Mesenchymal stem cell (in vitro differentiated cells and primary cell): Measurements from ENCODE around the gene SMIM35.

Experiments used
- DNase-seq: peaks from one replicate; pipeline ENCODE4 v3.0.0-alpha.2; 2013
- H2AFZ ChIP-seq: one replicate; pipeline ENCODE4 v1.6.1; 2013; ENCODE audit warnings: low read depth, mild to moderate bottlenecking, control low read depth, inconsistent platforms, low read length, moderate library complexity
- H2AK5ac ChIP-seq: 2 replicates; pipeline ENCODE4 v1.6.1; 2013; ENCODE audit warnings: low read length, moderate library complexity, mild to moderate bottlenecking, inconsistent platforms; ENCODE audit not compliant: severe bottlenecking
- H2BK120ac ChIP-seq: one replicate; pipeline ENCODE4 v1.6.1; 2013; ENCODE audit warnings: low read depth, mild to moderate bottlenecking, inconsistent platforms, low read length, moderate library complexity
- H2BK12ac ChIP-seq, 2 experiments: one replicate each; pipeline ENCODE4 v1.6.1; 2013; ENCODE audit warnings: inconsistent platforms in 2 of 2, low read length in 2 of 2, mild to moderate bottlenecking in 2 of 2, moderate library complexity in 2 of 2, control low read depth in 1 of 2
- H2BK15ac ChIP-seq: one replicate; pipeline ENCODE4 v1.6.1; 2013; ENCODE audit warnings: mild to moderate bottlenecking, low read depth, inconsistent platforms; ENCODE audit not compliant: poor library complexity, severe bottlenecking
- H2BK5ac ChIP-seq: 2 replicates; pipeline ENCODE4 v1.6.1; 2013; ENCODE audit warnings: low read depth, mild to moderate bottlenecking, low read length, control low read depth, inconsistent platforms; ENCODE audit not compliant: poor library complexity, severe bottlenecking
- H3K14ac ChIP-seq, 2 experiments: one replicate each; pipeline ENCODE4 v1.6.1; 2013; ENCODE audit warnings: inconsistent platforms in 2 of 2, low read length in 2 of 2, control low read depth in 1 of 2, mild to moderate bottlenecking in 1 of 2, moderate library complexity in 1 of 2
- H3K18ac ChIP-seq, 2 experiments: one replicate each; pipeline ENCODE4 v1.6.1; 2013; ENCODE audit warnings: inconsistent platforms in 2 of 2, low read length in 2 of 2, control low read depth in 1 of 2, low read depth in 1 of 2, mild to moderate bottlenecking in 1 of 2
- H3K23ac ChIP-seq, 2 experiments: one replicate each; pipeline ENCODE4 v1.6.1; 2013; ENCODE audit warnings: inconsistent platforms in 2 of 2, low read length in 2 of 2, mild to moderate bottlenecking in 2 of 2, moderate library complexity in 2 of 2, control low read depth in 1 of 2
- H3K27ac ChIP-seq: 2 replicates; pipeline ENCODE4 v1.5.1; 2013; ENCODE audit warnings: mild to moderate bottlenecking, moderate library complexity, low read length, control low read depth, inconsistent platforms; ENCODE audit not compliant: poor library complexity, severe bottlenecking
- H3K27me3 ChIP-seq, 2 experiments: 2 replicates each; pipeline versions ENCODE4 v1.6.1 to v1.7.0; 2013; ENCODE audit warnings: low read length in 2 of 2, mild to moderate bottlenecking in 2 of 2, moderate library complexity in 2 of 2, control low read depth in 1 of 2, inconsistent platforms in 1 of 2; ENCODE audit not compliant: control insufficient read depth in 1 of 2, insufficient read depth in 1 of 2
- H3K36me3 ChIP-seq, 2 experiments: 2 replicates each; pipeline versions ENCODE4 v1.6.1 to v1.7.0; 2013; ENCODE audit warnings: low read length in 2 of 2, control low read depth in 1 of 2, inconsistent platforms in 1 of 2, low read depth in 1 of 2, mild to moderate bottlenecking in 1 of 2; ENCODE audit not compliant: insufficient read depth in 2 of 2, control insufficient read depth in 1 of 2
- H3K4ac ChIP-seq, 2 experiments: one replicate each; pipeline ENCODE4 v1.6.1; 2013; ENCODE audit warnings: inconsistent platforms in 2 of 2, low read length in 2 of 2, mild to moderate bottlenecking in 2 of 2, moderate library complexity in 2 of 2, control low read depth in 1 of 2, low read depth in 1 of 2
- H3K4me1 ChIP-seq: 2 replicates; pipeline ENCODE4 v1.6.1; 2013; ENCODE audit warnings: low read depth, low read length, control low read depth; ENCODE audit not compliant: control insufficient read depth, insufficient read depth
- H3K4me2 ChIP-seq: 2 replicates; pipeline ENCODE4 v1.6.1; 2013; ENCODE audit warnings: low read length, mild to moderate bottlenecking, inconsistent platforms; ENCODE audit not compliant: poor library complexity, severe bottlenecking
- H3K4me3 ChIP-seq, 2 experiments: 2 replicates each; pipeline versions ENCODE4 v1.5.1 to v1.7.0; 2013; ENCODE audit warnings: low read length in 2 of 2, mild to moderate bottlenecking in 2 of 2, control low read depth in 1 of 2, low read depth in 1 of 2; ENCODE audit not compliant: insufficient read depth in 1 of 2
- H3K79me1 ChIP-seq: replicated peaks from 2 replicates; pipeline ENCODE4 v1.6.1; 2013; ENCODE audit warnings: mild to moderate bottlenecking, control low read depth, low read length, inconsistent platforms; ENCODE audit not compliant: poor library complexity, severe bottlenecking
- H3K9ac ChIP-seq: 2 replicates; pipeline ENCODE4 v1.7.0; 2013; ENCODE audit warnings: mild to moderate bottlenecking, low read length, moderate library complexity
- H3K9me3 ChIP-seq: 2 replicates; pipeline ENCODE4 v1.7.0; 2013; ENCODE audit warnings: mild to moderate bottlenecking, low read length; ENCODE audit not compliant: control insufficient read depth
- H4K8ac ChIP-seq: one replicate; pipeline ENCODE4 v1.6.1; 2013; ENCODE audit warnings: inconsistent platforms, mild to moderate bottlenecking, low read length, moderate library complexity
- H4K91ac ChIP-seq: one replicate; pipeline ENCODE4 v1.6.1; 2013; ENCODE audit warnings: mild to moderate bottlenecking, low read length, inconsistent platforms
- WGBS: methylation state at CpG from one replicate; pipeline ENCODE4 v1.1.7; 2013; ENCODE audit warnings: mixed read lengths; 5-methylcytosine and 5-hydroxymethylcytosine counted together

SMIM35 gene

DNA sequence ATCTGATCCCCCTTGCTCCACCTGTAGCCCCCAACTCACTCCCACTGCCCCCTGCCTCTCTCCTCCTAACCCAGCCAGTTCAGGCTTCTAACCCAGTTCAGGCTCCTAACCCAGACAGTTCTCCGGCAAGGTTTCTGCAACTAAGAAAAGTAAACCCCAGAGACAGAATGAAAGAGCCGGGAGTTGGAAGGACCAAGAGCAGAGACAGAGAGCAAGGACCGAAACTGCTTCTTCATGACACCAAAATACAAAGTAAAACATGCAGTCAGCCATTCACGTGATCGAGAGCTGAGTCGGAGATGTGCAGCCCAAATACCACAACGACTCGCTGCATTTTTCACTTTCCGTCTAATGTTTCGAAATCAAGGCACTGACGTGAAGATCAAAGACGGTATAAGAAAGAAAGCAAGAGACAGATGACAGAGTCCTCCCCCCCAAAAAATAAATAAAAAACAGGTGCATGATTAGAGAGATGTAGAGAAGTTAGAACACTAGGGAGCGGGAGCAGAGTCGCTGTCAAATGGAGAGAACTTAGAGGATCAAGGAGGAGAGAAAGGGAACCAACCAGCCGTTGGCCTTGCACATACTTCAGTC is 99.7 kb downstream of the SMIM35 start:
- Histone ChIP-seq H4K8ac (no peak overlapping the region), H3K14ac (no peak overlapping the region), H3K4me2 (no peak overlapping the region), H2BK15ac (no peak overlapping the region), H2BK12ac (no peak overlapping the region), H3K27me3 (peaks cover 43 to 57% of the 10 kb centered on the region in 2 experiments), H3K79me1 (no peaks in the 10 kb centered on the region), H2BK5ac (no peak overlapping the region), H3K9me3 (no peaks in the 10 kb centered on the region), H2AK5ac (no peak overlapping the region), H2BK120ac (no peak overlapping the region), H3K27ac (no peak overlapping the region), H3K36me3 (no peaks in the 10 kb centered on the region), H3K4me3 (peak overlapping the region in 1 of 2 experiments; percentile 72), H3K4ac (no peak overlapping the region), H3K18ac (no peak overlapping the region), H3K9ac (peak overlapping the region; percentile 56), H4K91ac (no peak overlapping the region), H3K4me1 (peaks cover 10% of the 10 kb centered on the region), H2AFZ (no peak overlapping the region), H3K23ac (no peak overlapping the region)
- DNase-seq: peak; percentile 17
- 85% methylated on average over 12 of the region's 15 CpGs for WGBS

DNA sequence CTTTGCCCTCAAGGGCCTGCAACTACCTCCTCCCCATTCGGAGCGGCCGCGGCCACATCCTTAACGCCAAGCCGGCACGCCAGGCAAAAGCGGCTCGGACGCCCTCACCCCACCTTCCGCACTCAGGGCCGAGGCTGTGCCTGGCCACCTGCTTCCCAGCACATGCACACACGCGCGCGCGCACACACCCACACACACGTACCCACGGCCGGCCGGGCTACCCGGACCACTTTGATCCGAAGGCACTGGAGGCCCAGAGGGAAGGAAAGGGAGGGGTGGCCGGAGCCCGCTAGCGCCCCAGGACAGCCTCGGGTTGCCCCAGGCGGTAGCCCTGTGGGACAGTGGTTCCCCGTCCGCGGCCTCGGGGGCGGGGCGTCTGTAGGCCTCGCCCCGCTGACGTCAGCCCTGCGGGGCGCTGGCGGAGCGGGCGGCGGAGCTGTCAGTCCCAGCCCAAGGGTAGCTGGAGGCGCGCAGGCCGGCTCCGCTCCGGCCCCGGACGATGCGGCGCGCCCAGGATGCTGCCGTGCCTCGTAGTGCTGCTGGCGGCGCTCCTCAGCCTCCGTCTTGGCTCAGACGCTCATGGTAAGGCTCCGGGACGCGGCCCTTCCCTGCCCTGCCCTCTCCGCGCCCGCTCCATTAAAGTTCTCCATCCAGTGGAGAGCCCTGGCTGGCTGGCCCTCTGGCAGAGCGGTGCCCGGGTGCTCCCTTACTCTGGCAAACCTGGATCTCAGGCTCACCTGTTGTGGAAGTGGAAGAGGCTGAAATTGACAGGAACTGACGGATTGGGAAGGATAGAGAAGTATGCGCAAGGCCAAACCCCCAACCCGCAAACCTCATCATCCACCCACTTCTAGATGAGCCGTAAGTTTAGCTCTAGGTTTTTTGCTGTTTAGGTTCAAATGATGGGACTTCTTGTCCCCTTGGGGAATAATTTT is 100.5 kb downstream of the SMIM35 start, which contains the start of gene IL10RA:
Gene IL10RA (plus strand): TSS at position 442 of the 935 bp plus-strand sequence. CDS start 74 bp downstream, at position 516.
- DNase-seq: peak; percentile 72
- Histone ChIP-seq H3K4me3 (peak within 1 kb of the TSS; percentile 61 to 72), H3K79me1 (no peaks in the 10 kb centered on the region), H3K9me3 (no peaks in the 10 kb centered on the region), H4K91ac (no peak within 1 kb of the TSS), H2BK120ac (no peak within 1 kb of the TSS), H3K4me2 (peak within 1 kb of the TSS; percentile 88), H2AFZ (peak within 1 kb of the TSS; percentile 98), H2BK15ac (peak within 1 kb of the TSS; percentile 30), H3K14ac (peak within 1 kb of the TSS in 1 of 2 experiments; percentile 92), H4K8ac (peak within 1 kb of the TSS; percentile 5), H2AK5ac (no peak within 1 kb of the TSS), H2BK12ac (no peak within 1 kb of the TSS), H3K36me3 (no peaks in the 10 kb centered on the region), H3K4ac (no peak within 1 kb of the TSS), H2BK5ac (no peak within 1 kb of the TSS), H3K18ac (peak within 1 kb of the TSS in 1 of 2 experiments; percentile 68), H3K9ac (peak within 1 kb of the TSS; percentile 56), H3K27me3 (peaks cover 48 to 64% of the 10 kb centered on the region in 2 experiments), H3K23ac (no peak within 1 kb of the TSS), H3K27ac (no peak within 1 kb of the TSS), H3K4me1 (peaks cover 10% of the 10 kb centered on the region)
- WGBS: 9% methylated on average over 25 of the region's 71 CpGs

DNA sequence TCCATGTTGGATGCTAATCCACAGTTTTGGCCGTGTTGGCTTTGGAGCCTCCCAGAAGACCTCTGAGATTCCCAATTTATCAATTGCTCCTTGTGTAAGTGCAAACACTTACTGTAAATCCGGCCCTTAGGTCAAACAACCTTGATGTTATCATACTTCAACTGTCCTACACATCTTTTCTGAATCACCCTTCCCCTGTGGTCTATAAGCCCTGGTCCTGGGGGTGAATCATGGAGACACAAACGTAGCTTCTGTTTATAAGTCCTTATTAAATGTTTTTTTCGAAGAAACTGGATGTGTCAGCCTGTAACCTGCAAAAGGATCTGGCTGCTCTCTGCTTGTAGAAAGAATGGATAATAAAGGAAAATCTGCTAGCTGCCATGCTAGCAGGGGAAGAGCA is 102.3 kb downstream of the SMIM35 start:
- Histone ChIP-seq H2AFZ (no peak overlapping the region), H2BK120ac (no peak overlapping the region), H2AK5ac (no peak overlapping the region), H2BK5ac (no peak overlapping the region), H3K4ac (no peak overlapping the region), H3K14ac (no peak overlapping the region), H3K4me2 (no peak overlapping the region), H3K79me1 (no peaks in the 10 kb centered on the region), H3K27me3 (peaks cover 55 to 75% of the 10 kb centered on the region in 2 experiments), H3K9me3 (no peaks in the 10 kb centered on the region), H3K18ac (no peak overlapping the region), H3K36me3 (no peaks in the 10 kb centered on the region), H3K4me1 (peaks cover 10% of the 10 kb centered on the region), H3K27ac (no peak overlapping the region), H4K91ac (no peak overlapping the region), H3K4me3 (no peak overlapping the region), H3K23ac (no peak overlapping the region), H4K8ac (no peak overlapping the region), H2BK15ac (no peak overlapping the region), H3K9ac (no peak overlapping the region), H2BK12ac (no peak overlapping the region)
- 46% methylated on average over 4 of the region's 4 CpGs for WGBS
- DNase-seq: peak; percentile 44

DNA sequence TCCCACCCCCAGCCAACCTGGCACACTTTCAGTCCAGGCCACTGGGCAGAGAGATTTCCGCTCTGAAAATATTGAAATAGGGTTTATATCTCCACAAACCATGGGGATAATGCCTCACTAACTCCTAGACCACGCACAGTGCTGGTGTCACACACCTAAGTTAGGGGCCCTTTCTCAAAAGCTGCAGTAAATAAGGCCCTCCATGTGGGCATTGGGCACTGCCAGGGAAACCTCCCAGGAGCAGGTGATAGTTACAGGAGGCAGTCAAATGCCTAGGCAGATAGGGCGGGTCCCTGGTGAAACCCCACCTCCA is 103.6 kb downstream of the SMIM35 start:
- Histone ChIP-seq H3K4me1 (peaks cover 10% of the 10 kb centered on the region), H2AFZ (no peak overlapping the region), H3K36me3 (no peaks in the 10 kb centered on the region), H2BK15ac (no peak overlapping the region), H3K79me1 (no peaks in the 10 kb centered on the region), H3K9ac (no peak overlapping the region), H2AK5ac (no peak overlapping the region), H3K27ac (no peak overlapping the region), H2BK5ac (no peak overlapping the region), H3K4me2 (no peak overlapping the region), H4K91ac (no peak overlapping the region), H3K27me3 (peaks cover 54 to 68% of the 10 kb centered on the region in 2 experiments), H3K4me3 (no peak overlapping the region), H2BK12ac (no peak overlapping the region), H3K14ac (no peak overlapping the region), H2BK120ac (no peak overlapping the region), H3K18ac (no peak overlapping the region), H4K8ac (no peak overlapping the region), H3K9me3 (no peaks in the 10 kb centered on the region), H3K23ac (no peak overlapping the region), H3K4ac (no peak overlapping the region)
- WGBS: 88% methylated on average over 3 of the region's 3 CpGs
- DNase-seq: no peak
